ENCODE results near the gene SLC6A11.

SLC6A11 gene

DNA sequence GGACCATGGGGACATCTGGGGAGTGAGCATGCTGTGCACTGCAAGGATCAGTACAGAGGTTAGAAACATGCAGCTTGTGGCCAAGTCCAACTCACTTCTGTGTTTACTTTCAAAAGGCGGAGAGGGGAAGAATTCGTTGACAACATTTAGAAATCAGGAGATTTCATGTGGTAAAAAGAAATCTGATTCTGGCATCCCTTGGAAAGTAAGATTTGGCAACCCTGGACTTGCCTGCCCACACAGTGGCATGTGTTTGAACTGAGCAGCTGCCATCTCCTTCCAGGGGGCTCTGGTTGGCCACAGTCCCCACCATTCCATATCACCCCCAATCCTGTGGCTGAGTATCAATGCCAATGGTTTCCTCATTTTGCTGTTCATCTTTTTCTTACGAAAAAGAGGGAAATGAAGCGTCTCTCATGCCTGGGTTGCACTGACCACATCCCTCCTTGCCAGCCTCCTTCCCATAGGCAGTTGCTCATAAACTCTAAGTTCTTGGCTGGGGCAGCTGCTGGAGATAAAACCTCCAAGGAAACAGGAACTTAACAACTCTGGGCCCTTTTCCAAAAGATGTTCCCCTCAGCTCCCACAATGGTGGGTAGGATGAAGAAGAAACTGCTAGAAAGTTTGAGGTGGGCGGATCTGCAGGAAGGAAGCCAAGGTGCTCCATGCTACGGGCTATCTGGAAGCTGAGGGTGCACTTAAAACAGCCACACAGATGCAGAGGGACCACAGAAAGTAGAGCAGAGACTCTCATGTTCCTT lies 29.2 kb downstream of the SLC6A11 start:
- DNase-seq, result no peak

GRCh38 chr3:10845839-10846656 lies 30.0 kb downstream of the SLC6A11 start:
- DNase-seq, result no peak

DNA sequence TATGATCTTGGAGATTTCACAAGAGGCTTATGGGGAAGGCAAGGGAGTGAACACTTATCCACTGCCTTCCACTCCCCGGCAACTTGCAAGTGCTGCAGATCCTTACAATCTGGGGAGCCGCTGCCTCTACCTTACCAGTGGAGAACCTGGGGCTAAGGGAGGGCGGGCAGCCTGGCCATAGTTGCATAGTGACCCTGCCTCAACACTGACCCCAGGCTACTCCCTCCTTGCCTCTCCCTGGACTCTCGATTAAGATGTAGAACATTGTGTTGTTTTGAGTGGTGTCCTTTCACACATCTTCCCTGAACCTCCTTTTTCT lies 30.6 kb downstream of the SLC6A11 start:
- no peak for DNase-seq

DNA sequence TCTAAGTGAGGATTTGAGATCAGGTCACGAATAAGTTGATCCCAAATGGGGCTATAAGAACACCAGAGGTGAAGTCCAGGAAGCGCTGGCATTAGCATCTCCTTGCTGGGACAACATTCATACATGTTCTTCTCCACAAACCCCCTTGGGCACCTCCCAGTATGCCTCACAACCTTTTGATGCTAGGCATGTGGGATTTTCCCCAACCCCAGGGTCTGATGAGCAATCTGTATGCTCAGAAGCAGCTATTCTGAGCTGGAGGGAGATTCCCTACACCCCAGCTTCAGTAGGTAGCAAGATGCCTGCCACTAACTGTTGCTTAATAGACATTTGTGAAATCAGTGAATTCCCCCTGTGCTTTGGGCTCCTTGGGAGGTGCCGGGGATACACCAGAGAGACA lies 32.2 kb downstream of the SLC6A11 start:
- no peak for DNase-seq

GRCh38 chr3:10852066-10852808 lies 36.2 kb downstream of the SLC6A11 start:
- DNase-seq, result no peak

DNA sequence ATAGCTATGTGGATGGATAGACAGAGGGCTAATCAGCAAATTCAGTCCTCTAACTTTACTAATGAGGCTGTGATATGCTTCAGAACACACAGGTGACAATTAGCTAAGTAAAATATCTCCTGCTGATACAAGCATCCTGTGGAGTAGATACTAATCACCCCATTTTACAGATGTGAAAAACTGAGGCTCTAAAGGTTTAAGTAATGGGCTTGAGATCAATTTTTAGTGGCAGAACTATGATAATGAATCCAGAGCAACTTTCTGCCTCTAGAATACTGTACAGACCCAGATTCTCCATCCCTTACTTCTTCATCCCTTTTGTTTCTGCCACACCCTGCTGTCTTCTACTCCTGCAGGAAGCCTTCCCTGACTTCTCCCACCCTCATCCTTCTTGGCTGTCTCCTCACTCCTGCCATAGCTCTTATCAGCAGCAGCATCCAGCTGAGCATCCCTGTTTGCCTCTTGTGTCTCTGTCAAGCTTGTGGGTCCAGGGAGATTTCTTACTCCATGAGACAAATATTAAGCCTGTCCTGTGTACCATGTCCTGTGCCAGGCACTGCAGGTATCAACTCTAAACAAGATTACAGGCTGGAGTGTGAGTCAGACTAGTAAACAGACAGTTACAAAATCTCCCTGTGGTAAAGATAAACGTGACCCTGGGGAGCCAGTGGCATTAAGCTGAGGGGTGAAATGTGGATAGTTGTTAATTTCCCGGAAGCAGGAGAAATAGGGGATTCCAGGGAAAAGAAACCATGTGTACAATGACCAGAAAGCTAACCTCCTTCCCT lies 39.2 kb downstream of the SLC6A11 start:
- DNase-seq, result no peak

- peak; percentile 9 for DNase-seq
Measured at GRCh38 chr3:10855871-10856662, 40.0 kb downstream of the SLC6A11 start.

DNA sequence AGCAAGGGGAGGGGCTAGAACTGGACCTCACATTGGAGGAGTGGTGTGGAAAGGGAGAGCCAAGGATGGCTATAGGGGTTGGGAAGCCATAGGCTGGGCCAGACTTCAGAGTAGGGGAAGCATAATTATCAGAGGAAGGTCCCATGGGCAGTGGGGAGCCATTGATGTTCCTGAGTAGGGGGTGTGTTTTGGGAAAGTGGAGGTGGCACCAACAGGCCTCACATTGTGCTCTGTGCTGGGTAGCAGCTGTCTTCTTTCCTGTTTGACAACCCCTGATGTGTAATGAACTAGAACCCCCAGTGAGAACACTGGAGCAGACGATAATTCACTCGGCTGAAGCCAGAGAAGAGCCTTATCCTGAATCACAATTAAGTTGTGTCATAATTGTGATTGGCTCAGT lies 41.2 kb downstream of the SLC6A11 start:
- no peak for DNase-seq

DNA sequence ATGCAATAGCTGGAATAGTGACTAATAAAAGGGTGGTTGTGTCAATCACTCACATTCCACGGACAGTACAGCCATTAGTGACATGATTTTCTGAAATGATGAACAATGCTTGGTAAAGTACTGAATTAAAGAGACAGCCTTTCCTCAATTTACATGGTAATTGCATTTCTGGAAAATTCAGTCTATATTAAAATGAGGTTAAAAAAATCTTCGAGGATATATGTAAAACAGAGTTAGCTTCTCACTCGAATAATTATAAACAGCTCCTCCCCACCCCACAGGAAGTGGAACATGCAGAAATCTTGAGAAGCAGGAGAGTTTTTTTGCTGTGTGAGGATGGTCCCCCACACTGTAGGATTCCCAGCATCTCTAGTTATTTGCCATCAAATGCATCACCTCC lies 42.1 kb downstream of the SLC6A11 start:
- no peak for DNase-seq

DNA sequence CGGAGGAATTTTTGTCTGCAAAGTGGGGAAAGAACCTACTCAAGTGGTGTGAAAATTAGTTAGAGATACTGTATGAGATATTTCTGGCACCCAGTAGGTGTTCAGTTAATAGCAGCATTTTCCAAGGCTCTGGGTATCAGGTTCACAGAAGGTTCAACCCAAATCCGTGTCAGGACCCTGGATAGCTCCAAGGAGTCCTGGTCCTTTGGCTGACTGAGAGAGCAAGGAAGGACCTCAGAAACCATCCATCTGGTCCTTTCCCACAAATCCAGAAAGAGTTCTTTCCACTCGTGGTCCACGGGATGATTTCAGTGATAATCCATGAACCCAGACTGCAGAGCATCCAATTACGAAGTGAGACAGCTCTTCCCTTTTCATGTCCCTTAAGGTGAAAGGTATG lies 51.4 kb downstream of the SLC6A11 start:
- no peak for DNase-seq

DNA sequence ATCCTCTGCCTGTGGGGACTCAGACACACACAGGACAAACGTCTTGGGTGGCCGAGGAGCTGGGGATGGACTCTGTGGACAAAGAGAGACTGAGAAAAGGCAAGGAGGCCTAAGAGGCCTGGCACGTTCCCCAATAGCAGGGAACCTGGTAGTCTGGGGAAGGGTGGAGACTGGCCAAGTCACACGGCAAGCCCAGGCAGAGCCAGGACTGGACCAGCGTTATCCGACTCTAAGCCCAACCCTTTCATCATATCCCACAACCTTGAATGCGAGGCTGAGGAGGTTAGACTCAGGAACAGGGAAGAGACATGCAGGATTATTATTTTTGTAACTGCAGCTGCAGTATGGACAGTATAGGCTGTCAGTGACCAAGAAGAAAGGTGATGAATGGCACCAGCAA lies 53.4 kb downstream of the SLC6A11 start:
- DNase-seq, result no peak

DNA sequence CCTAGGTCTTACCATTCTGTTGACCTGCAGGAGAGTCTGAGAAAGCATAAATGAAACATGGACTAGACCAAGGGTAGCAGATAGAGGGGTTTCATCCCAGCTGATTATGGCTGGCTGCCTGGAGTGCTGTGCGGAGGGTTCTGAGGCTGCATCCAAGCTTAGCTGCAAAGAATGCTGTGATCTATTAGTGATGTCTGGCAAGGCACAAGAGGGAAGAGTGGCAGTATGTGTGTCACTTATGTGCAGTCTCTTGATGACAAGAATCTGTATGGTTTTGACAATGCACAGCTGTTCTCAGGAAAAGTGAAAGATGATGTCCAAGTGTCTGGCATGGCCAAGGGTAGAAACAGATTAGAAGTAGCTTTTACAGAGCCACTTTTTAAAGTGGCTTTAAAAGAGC lies 54.3 kb downstream of the SLC6A11 start:
- no peak for DNase-seq

DNA sequence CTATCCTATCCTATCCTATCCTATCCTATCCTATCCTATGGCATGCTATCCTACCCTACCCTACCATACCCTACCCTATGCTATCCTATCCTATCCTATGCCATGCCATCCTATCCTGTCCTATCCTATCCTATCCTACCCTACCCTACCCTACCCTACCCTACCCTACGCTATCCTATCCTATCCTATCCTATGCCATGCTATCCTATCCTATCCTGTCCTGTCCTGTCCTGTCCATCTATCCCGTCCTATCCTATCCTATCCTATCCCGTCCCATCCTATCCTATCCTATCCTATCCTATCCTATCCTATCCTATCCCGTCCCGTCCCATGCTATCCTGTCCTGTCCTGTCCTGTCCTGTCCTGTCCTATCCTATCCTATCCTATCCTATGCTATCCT lies 57.4 kb downstream of the SLC6A11 start:
- no peak for DNase-seq

DNA sequence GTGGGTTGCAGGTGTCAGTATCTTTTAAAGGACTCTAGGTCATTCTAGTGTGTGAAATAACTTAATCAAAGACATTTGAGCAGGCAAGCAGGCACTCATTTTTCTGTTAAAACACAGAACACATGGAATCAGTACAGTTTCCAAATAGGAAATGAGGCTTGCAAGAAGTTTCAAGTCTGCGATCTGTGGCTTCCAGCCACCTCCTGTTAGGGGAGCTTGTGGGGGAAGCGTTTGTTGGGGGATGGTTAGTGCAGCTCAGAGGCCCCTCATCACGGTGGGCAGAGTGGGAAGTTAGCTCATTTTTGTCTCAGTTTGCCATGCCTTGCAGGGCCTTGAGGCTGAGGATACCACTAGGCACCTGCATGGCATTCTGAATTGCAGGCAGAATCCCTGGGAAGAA lies 59.9 kb downstream of the SLC6A11 start:
- DNase-seq, result no peak

- no peak for DNase-seq
Measured at GRCh38 chr3:10876661-10877060, 60.6 kb downstream of the SLC6A11 start.

DNA sequence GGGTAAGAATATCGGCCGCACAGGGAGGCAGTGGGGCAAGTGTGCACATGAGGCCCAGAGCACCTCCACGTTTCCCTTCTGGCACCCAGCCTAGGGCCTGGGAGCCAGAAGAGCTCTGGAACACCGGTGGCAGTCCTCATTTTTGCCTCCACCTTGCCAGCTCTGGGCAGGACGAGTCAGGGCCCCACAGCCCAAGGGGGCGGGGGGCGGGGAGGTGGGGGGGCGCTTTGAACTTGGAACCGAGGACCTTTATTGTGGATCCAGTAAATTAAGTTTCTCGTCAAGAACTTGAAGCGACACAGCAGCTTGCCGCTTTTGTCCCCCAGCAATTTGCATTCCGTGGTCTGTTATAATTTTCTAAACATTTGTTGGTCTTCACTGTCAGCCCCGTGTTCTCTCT lies 66.8 kb downstream of the SLC6A11 start:
- DNase-seq, result no peak

DNA sequence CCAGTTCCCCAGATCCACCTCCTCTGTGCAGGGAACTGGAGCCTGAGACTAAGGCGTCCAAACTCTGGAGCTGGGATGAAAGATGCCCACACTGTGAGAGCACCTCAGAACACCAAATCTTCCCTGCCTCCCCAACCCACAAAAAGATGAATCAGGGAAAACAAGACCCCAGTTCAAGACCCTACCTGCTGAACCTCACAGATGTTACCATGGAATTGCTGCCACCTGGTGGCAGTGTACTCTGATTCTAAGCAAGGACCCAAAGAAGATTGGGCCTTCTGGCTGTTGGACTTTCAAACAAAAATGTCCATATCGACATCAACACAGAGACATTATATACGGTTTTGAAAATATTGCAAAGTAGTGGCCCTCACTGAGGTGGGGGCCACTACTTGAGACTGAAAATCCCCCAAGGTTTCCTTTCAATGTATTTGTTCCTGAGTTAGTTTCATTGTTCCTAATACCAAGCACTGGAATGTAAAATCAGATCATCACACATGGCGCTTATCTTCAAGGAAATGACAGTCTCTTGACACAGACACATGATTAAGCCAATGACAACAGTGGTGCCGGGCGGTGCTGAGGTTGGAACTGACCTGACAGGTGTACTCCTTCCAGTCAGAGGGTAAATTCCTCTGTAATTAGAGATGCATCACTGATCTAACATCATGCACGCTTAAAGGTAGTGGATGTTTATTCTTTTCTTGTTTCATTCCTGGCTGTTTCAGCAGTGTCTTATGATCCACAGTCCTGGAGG lies 67.6 kb downstream of the SLC6A11 start:
- peak; percentile 38 for DNase-seq

DNA sequence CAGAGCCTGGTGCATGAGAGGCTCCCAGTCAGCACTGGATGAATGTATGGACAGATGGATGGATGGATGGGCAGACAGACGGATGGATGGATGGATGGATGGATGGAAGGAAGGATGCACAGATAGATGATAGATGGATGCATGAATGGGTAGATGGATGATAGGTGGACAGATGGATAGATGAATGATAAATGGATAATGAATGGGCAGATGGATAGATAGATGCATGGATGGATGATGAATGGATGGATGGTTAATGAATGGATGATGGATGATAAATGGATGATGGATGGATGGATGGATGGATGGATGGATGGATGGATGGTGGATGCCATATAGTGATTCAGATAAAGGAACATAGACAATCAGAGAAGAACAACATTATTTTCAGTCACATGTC lies 71.0 kb downstream of the SLC6A11 start:
- DNase-seq, result no peak

- no peak for DNase-seq
Measured at GRCh38 chr3:10888518-10889090, 72.6 kb downstream of the SLC6A11 start.

GRCh38 chr3:10889206-10889960 lies 73.4 kb downstream of the SLC6A11 start:
- DNase-seq, result no peak
